Body of pancreas (tissue), 4 donors: ENCODE results near the gene CALR3.

Experiments used
- CTCF ChIP-seq, 7 experiments: fragments of 450-650 bp in 4 of 7; fragments of 200-600 bp in 3 of 7; sonication (generic) in 3 of 7; IDR thresholded peaks; one replicate each; pipeline ENCODE4 v1.5.1; 2016 to 2019; ENCODE audit warnings: antibody characterized with exemption in 7 of 7
- POLR2A ChIP-seq, 3 donors: fragments of 450-650 bp; IDR thresholded peaks; one replicate each; pipeline ENCODE4 v1.6.1; 2016; ENCODE audit warnings: antibody characterized with exemption in 3 of 3, mild to moderate bottlenecking in 2 of 3

- TF ChIP-seq CTCF (IDR thresholded peaks at IDR 0.05) (no peak), POLR2A (IDR thresholded peaks at IDR 0.05) (no peak)
Observed at GRCh38 chr19:16457195-16457953, 38.6 kb downstream of the CALR3 start.
